Measurements from ENCODE around the gene SLC9A9.

The SLC9A9 gene

GRCh38 chr3:143686638-143687197 lies 161.6 kb downstream of the SLC9A9 start:
- Mint-ChIP-seq H3K27me3 (no peaks in the 10 kb centered on the region), H3K4me3 (no peak overlapping the region), H3K9me3 (no peaks in the 10 kb centered on the region), H3K27ac (ENCODE audit: low read depth) (no peak overlapping the region), H3K36me3 (ENCODE audit: insufficient read depth) (no peaks in the 10 kb centered on the region), H3K4me1 (no peaks in the 10 kb centered on the region)
- DNase-seq (ENCODE audit: low spot score in 2 of 2) (no peak), ATAC-seq (replicated peaks; ENCODE audit: extremely low read depth, poor library complexity, severe bottlenecking) (no peak)

- Mint-ChIP-seq H3K4me1 (no peaks in the 10 kb centered on the region), H3K27me3 (no peaks in the 10 kb centered on the region), H3K27ac (ENCODE audit: low read depth) (no peak overlapping the region), H3K36me3 (ENCODE audit: insufficient read depth) (no peaks in the 10 kb centered on the region), H3K4me3 (no peak overlapping the region), H3K9me3 (no peaks in the 10 kb centered on the region)
- ATAC-seq (replicated peaks; ENCODE audit: extremely low read depth, poor library complexity, severe bottlenecking) = no peak
- no peak for DNase-seq (ENCODE audit: low spot score in 2 of 2)
Measured at GRCh38 chr3:143685491-143685890, 162.8 kb downstream of the SLC9A9 start.

GRCh38 chr3:143677430-143677829 lies 170.8 kb downstream of the SLC9A9 start:
- H3K36me3 Mint-ChIP-seq (ENCODE audit: insufficient read depth) = no peaks in the 10 kb centered on the region
- no peaks in the 10 kb centered on the region for H3K27me3 Mint-ChIP-seq
- DNase-seq (ENCODE audit: low spot score in 2 of 2) (no peak), ATAC-seq (replicated peaks; ENCODE audit: extremely low read depth, poor library complexity, severe bottlenecking) (no peak)
- no peaks in the 10 kb centered on the region for H3K9me3 Mint-ChIP-seq
- peaks cover 7% of the 10 kb centered on the region for H3K4me1 Mint-ChIP-seq
- no peak overlapping the region for H3K27ac Mint-ChIP-seq (ENCODE audit: low read depth)
- no peak overlapping the region for H3K4me3 Mint-ChIP-seq

- H3K27ac Mint-ChIP-seq (ENCODE audit: low read depth) = no peak overlapping the region
- H3K36me3 Mint-ChIP-seq (ENCODE audit: insufficient read depth) = no peaks in the 10 kb centered on the region
- H3K27me3 Mint-ChIP-seq = no peaks in the 10 kb centered on the region
- no peak overlapping the region for H3K4me3 Mint-ChIP-seq
- peaks cover 7% of the 10 kb centered on the region for H3K4me1 Mint-ChIP-seq
- no peak for ATAC-seq (replicated peaks; ENCODE audit: extremely low read depth, poor library complexity, severe bottlenecking)
- no peaks in the 10 kb centered on the region for H3K9me3 Mint-ChIP-seq
- DNase-seq (ENCODE audit: low spot score in 2 of 2) = no peak
Measured at GRCh38 chr3:143676747-143677146, 171.5 kb downstream of the SLC9A9 start.

GRCh38 chr3:143676021-143676420 lies 172.2 kb downstream of the SLC9A9 start:
- peaks cover 7% of the 10 kb centered on the region for H3K4me1 Mint-ChIP-seq
- DNase-seq (ENCODE audit: low spot score in 2 of 2) (no peak), ATAC-seq (replicated peaks; ENCODE audit: extremely low read depth, poor library complexity, severe bottlenecking) (no peak)
- no peak overlapping the region for H3K4me3 Mint-ChIP-seq
- no peaks in the 10 kb centered on the region for H3K27me3 Mint-ChIP-seq
- H3K9me3 Mint-ChIP-seq = no peaks in the 10 kb centered on the region
- H3K27ac Mint-ChIP-seq (ENCODE audit: low read depth) = peak overlapping the region; percentile 24
- no peaks in the 10 kb centered on the region for H3K36me3 Mint-ChIP-seq (ENCODE audit: insufficient read depth)

GRCh38 chr3:143674100-143674968 lies 173.9 kb downstream of the SLC9A9 start:
- no peaks in the 10 kb centered on the region for H3K9me3 Mint-ChIP-seq
- H3K4me1 Mint-ChIP-seq = peaks cover 7% of the 10 kb centered on the region
- peak; percentile 44 to 62 for DNase-seq (ENCODE audit: low spot score in 2 of 2)
- ATAC-seq (replicated peaks; ENCODE audit: extremely low read depth, poor library complexity, severe bottlenecking) = peak; percentile 71
- H3K27ac Mint-ChIP-seq (ENCODE audit: low read depth) = peak overlapping the region; percentile 45
- H3K27me3 Mint-ChIP-seq = no peaks in the 10 kb centered on the region
- peak overlapping the region; percentile 44 for H3K4me3 Mint-ChIP-seq
- H3K36me3 Mint-ChIP-seq (ENCODE audit: insufficient read depth) = peaks cover 2% of the 10 kb centered on the region

- Mint-ChIP-seq H3K9me3 (no peaks in the 10 kb centered on the region), H3K4me3 (no peak overlapping the region), H3K27ac (ENCODE audit: low read depth) (no peak overlapping the region), H3K36me3 (ENCODE audit: insufficient read depth) (peaks cover 2% of the 10 kb centered on the region), H3K4me1 (peaks cover 7% of the 10 kb centered on the region), H3K27me3 (no peaks in the 10 kb centered on the region)
- no peak for DNase-seq (ENCODE audit: low spot score in 2 of 2)
- ATAC-seq (replicated peaks; ENCODE audit: extremely low read depth, poor library complexity, severe bottlenecking) = no peak
Measured at GRCh38 chr3:143672396-143673165, 175.7 kb downstream of the SLC9A9 start.

- Mint-ChIP-seq H3K27ac (ENCODE audit: low read depth) (no peak overlapping the region), H3K36me3 (ENCODE audit: insufficient read depth) (peaks cover 2% of the 10 kb centered on the region), H3K27me3 (no peaks in the 10 kb centered on the region), H3K4me1 (peaks cover 7% of the 10 kb centered on the region), H3K4me3 (no peak overlapping the region), H3K9me3 (no peaks in the 10 kb centered on the region)
- ATAC-seq (replicated peaks; ENCODE audit: extremely low read depth, poor library complexity, severe bottlenecking) (no peak), DNase-seq (ENCODE audit: low spot score in 2 of 2) (no peak)
Measured at GRCh38 chr3:143671626-143672025, 176.6 kb downstream of the SLC9A9 start.

GRCh38 chr3:143668924-143669790 lies 179.1 kb downstream of the SLC9A9 start:
- Mint-ChIP-seq H3K4me1 (peaks cover 21% of the 10 kb centered on the region), H3K27me3 (no peaks in the 10 kb centered on the region), H3K27ac (ENCODE audit: low read depth) (no peak overlapping the region), H3K4me3 (no peak overlapping the region), H3K36me3 (ENCODE audit: insufficient read depth) (peaks cover 2% of the 10 kb centered on the region), H3K9me3 (no peaks in the 10 kb centered on the region)
- ATAC-seq (replicated peaks; ENCODE audit: extremely low read depth, poor library complexity, severe bottlenecking) (no peak), DNase-seq (ENCODE audit: low spot score in 2 of 2) (no peak)

GRCh38 chr3:143668385-143668784 lies 179.9 kb downstream of the SLC9A9 start:
- DNase-seq (ENCODE audit: low spot score in 2 of 2) = no peak
- Mint-ChIP-seq H3K27ac (ENCODE audit: low read depth) (no peak overlapping the region), H3K4me1 (peaks cover 19% of the 10 kb centered on the region), H3K36me3 (ENCODE audit: insufficient read depth) (peaks cover 2% of the 10 kb centered on the region), H3K27me3 (no peaks in the 10 kb centered on the region), H3K4me3 (no peak overlapping the region), H3K9me3 (no peaks in the 10 kb centered on the region)
- no peak for ATAC-seq (replicated peaks; ENCODE audit: extremely low read depth, poor library complexity, severe bottlenecking)

GRCh38 chr3:143661677-143662076 lies 186.6 kb downstream of the SLC9A9 start:
- Mint-ChIP-seq H3K36me3 (ENCODE audit: insufficient read depth) (peaks cover 2% of the 10 kb centered on the region), H3K27me3 (no peaks in the 10 kb centered on the region), H3K4me3 (no peak overlapping the region), H3K27ac (ENCODE audit: low read depth) (no peak overlapping the region), H3K4me1 (peaks cover 19% of the 10 kb centered on the region), H3K9me3 (no peaks in the 10 kb centered on the region)
- ATAC-seq (replicated peaks; ENCODE audit: extremely low read depth, poor library complexity, severe bottlenecking) = no peak
- no peak for DNase-seq (ENCODE audit: low spot score in 2 of 2)

GRCh38 chr3:143658861-143659260 lies 189.4 kb downstream of the SLC9A9 start:
- Mint-ChIP-seq H3K9me3 (no peaks in the 10 kb centered on the region), H3K36me3 (ENCODE audit: insufficient read depth) (peaks cover 4% of the 10 kb centered on the region), H3K4me1 (no peaks in the 10 kb centered on the region), H3K27me3 (no peaks in the 10 kb centered on the region), H3K27ac (ENCODE audit: low read depth) (no peak overlapping the region), H3K4me3 (no peak overlapping the region)
- DNase-seq (ENCODE audit: low spot score in 2 of 2) = no peak
- no peak for ATAC-seq (replicated peaks; ENCODE audit: extremely low read depth, poor library complexity, severe bottlenecking)
